NOMO-1 (cell line): ENCODE data around the gene RAP1B.
A peak's percentile ranks its signal among the peaks of the same experiment; 100 is the strongest.

Experiments used
- DNase-seq, 2 experiments: peaks; one replicate each; lab custom pipeline; 2025; ENCODE audit not compliant: unreplicated experiment in 2 of 2; lab: John Stamatoyannopoulos, UW

RAP1B gene

GRCh38 chr12:68610370-68611093 is at the start of gene RAP1B:
Gene RAP1B, plus strand, starts transcription at chr12:68610899. Its CDS starts 37,826 bp downstream, at chr12:68648725.
- peak; percentile 81 to 89 for DNase-seq

- no peak for DNase-seq
Measured at GRCh38 chr12:68561830-68562229, 48.9 kb upstream of the RAP1B start.

- DNase-seq = no peak
Measured at GRCh38 chr12:68564166-68564565, 46.5 kb upstream of the RAP1B start.

GRCh38 chr12:68565391-68565903 is 45.3 kb upstream of the RAP1B start:
- peak in 1 of 2 experiments; percentile 34 for DNase-seq

GRCh38 chr12:68568922-68569569 is 41.7 kb upstream of the RAP1B start:
- no peak for DNase-seq

GRCh38 chr12:68572661-68573060 is 38.0 kb upstream of the RAP1B start:
- DNase-seq = no peak

- no peak for DNase-seq
Measured at GRCh38 chr12:68573406-68573805, 37.3 kb upstream of the RAP1B start.

- no peak for DNase-seq
Measured at GRCh38 chr12:68577949-68578348, 32.8 kb upstream of the RAP1B start.

GRCh38 chr12:68578765-68579164 is 31.9 kb upstream of the RAP1B start:
- no peak for DNase-seq

- no peak for DNase-seq
Measured at GRCh38 chr12:68579254-68579653, 31.4 kb upstream of the RAP1B start.

GRCh38 chr12:68580911-68581310 is 29.8 kb upstream of the RAP1B start:
- no peak for DNase-seq

- DNase-seq = no peak
Measured at GRCh38 chr12:68581926-68582325, 28.8 kb upstream of the RAP1B start.

GRCh38 chr12:68585966-68586365 is 24.7 kb upstream of the RAP1B start:
- DNase-seq = no peak

- peak; percentile 22 to 75 for DNase-seq
Measured at GRCh38 chr12:68587448-68587873, 23.2 kb upstream of the RAP1B start.

- no peak for DNase-seq
Measured at GRCh38 chr12:68589194-68589593, 21.5 kb upstream of the RAP1B start.

- DNase-seq = no peak
Measured at GRCh38 chr12:68591734-68592418, 18.8 kb upstream of the RAP1B start.

- no peak for DNase-seq
Measured at GRCh38 chr12:68595241-68595640, 15.5 kb upstream of the RAP1B start.

GRCh38 chr12:68601767-68602166 is 8.9 kb upstream of the RAP1B start:
- no peak for DNase-seq

- no peak for DNase-seq
Measured at GRCh38 chr12:68602720-68603119, 8.0 kb upstream of the RAP1B start.

GRCh38 chr12:68608191-68608590 is 2.5 kb upstream of the RAP1B start:
- peak in 1 of 2 experiments; percentile 14 for DNase-seq

- no peak for DNase-seq
Measured at GRCh38 chr12:68609998-68610369, 715 bp upstream of the RAP1B start.
